ENCODE measurements around the gene USP24. TPM values are rescaled to one million over a fixed set of nuclear protein-coding genes. Genes with fewer than 3 reads are reported as not detected.

Gene USP24
- total and polyA plus RNA-seq, 12 donors, result 11.3 to 45.1 (median 25.9) TPM

DNA sequence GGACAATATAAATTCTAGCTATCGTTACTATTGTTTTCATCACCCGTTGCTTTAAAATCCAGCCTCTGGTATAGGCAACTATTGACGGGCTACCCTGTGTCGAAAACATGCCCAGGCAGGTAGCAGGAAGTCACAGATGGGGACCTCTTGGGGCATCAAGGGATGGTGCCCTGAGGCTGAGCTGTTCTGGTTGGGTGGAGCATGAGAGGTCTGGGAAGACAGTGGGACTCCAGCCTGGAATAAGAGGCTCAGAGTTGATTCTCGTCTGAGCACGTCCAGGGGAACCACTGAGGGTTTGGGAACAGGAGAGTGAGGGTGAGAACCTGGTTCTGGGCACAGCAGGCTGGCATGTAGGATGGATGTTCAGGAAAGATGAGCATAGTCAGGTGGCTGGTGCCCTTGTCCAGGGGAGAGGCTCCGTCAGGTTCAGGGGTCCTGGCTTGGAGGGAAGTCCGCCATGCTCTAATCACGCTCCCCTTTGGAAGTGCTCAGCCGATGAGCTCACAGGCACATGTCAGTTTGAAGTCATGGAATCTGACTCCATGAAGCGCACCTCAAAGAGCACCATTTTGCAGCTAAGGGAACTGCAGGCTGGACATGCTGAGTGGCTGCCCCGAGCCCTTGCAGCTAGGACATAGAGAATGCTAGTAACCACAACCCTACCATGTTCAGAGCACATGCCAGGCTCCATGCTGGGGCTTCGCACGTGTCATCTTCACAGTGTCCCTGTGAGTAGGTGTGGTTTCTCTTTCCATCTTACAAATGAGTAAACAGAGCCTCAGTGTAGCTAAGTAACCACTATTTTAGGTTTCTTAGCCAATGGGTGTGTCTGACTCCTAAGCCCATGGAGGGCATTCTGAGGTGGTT is 154.8 kb downstream of the USP24 start:
- H3K9me3 ChIP-seq (replicated peaks in 1 of 3), result no peaks in the 10 kb centered on the region
- WGBS, 4 donors, result 88 to 96% (median 92%) methylated on average over 14 of the region's 14 CpGs
- DNase-seq, result no peak

GRCh38 chr1:55059302-55060132 is 155.6 kb downstream of the USP24 start:
- DNase-seq, result no peak
- TF ChIP-seq CTCF (IDR thresholded peaks at IDR 0.05) (no peak), POLR2A (IDR thresholded peaks at IDR 0.05) (no peak)
- Histone ChIP-seq H3K36me3 (replicated peaks in 1 of 2) (no peaks in the 10 kb centered on the region), H3K27ac (no peak overlapping the region), H3K4me1 (replicated peaks in 1 of 2) (no peaks in the 10 kb centered on the region), H3K27me3 (no peaks in the 10 kb centered on the region), H3K9me3 (replicated peaks in 1 of 3) (no peaks in the 10 kb centered on the region), H3K4me3 (no peak overlapping the region)
- 81 to 90% (median 85%) methylated on average over 13 to 14 of the region's 14 CpGs for WGBS, 4 donors
- intact Hi-C loops (cut with DNase I), result no loop called here

More for the DNA sequence above, 154.8 kb downstream of the USP24 start:
- H3K4me1 ChIP-seq (replicated peaks in 1 of 2), result peaks cover 0 to 6% of the 10 kb centered on the region in 2 donors
- H3K27ac ChIP-seq, result no peak overlapping the region
- no peaks in the 10 kb centered on the region for H3K36me3 ChIP-seq (replicated peaks in 1 of 2)
- no peaks in the 10 kb centered on the region for H3K27me3 ChIP-seq
- intact Hi-C loops (cut with DNase I), result no loop called here
- TF ChIP-seq CTCF (IDR thresholded peaks at IDR 0.05) (no peak), POLR2A (IDR thresholded peaks at IDR 0.05) (no peak)
- H3K4me3 ChIP-seq, result no peak overlapping the region

GRCh38 chr1:55057956-55058298 is 157.2 kb downstream of the USP24 start:
- Histone ChIP-seq H3K27me3 (no peaks in the 10 kb centered on the region), H3K36me3 (replicated peaks in 1 of 2) (no peaks in the 10 kb centered on the region), H3K4me3 (no peak overlapping the region), H3K27ac (no peak overlapping the region), H3K4me1 (replicated peaks in 1 of 2) (peaks cover 0 to 9% of the 10 kb centered on the region in 2 donors), H3K9me3 (replicated peaks in 1 of 3) (no peaks in the 10 kb centered on the region)
- TF ChIP-seq CTCF (IDR thresholded peaks at IDR 0.05) (no peak), POLR2A (IDR thresholded peaks at IDR 0.05) (no peak)
- intact Hi-C loops (cut with DNase I), result no loop called here
- 90 to 100% (median 90%) methylated on average over 3 to 6 of the region's 6 CpGs; no CpG with 5 or more reads in 1 of the 4 donors for WGBS, 4 donors
- peak in 1 of 7 donors; percentile 44 for DNase-seq

- TF ChIP-seq POLR2A (IDR thresholded peaks at IDR 0.05), result no peak
- TF ChIP-seq CTCF (IDR thresholded peaks at IDR 0.05), result no peak
- H3K4me1 ChIP-seq (replicated peaks in 1 of 2), result peaks cover 0 to 12% of the 10 kb centered on the region in 2 donors
- H3K4me3 ChIP-seq, result no peak overlapping the region
- intact Hi-C loops (cut with DNase I), result no loop called here
- no peaks in the 10 kb centered on the region for H3K9me3 ChIP-seq (replicated peaks in 1 of 3)
- 86 to 95% (median 89%) methylated on average over 7 to 15 of the region's 15 CpGs for WGBS, 4 donors
- H3K36me3 ChIP-seq (replicated peaks in 1 of 2), result no peaks in the 10 kb centered on the region
- H3K27ac ChIP-seq, result no peak overlapping the region
- peak in 1 of 7 donors; percentile 42 for DNase-seq
- no peaks in the 10 kb centered on the region for H3K27me3 ChIP-seq
These were observed 157.8 kb downstream of the USP24 start for GRCh38 chr1:55057270-55057955.
